Activated CD8-positive, alpha-beta memory T cell treated with anti-CD3 and anti-CD28 coated beads, Interleukin-2, amount 50 U/mL, for 1 hour (primary cell): ENCODE measurements around the gene ZNF662.

Source experiments
- DNase-seq: peaks from one replicate; pipeline ENCODE4 v3.0.0-alpha.2; 2020; ENCODE audit errors: extremely low read depth

The ZNF662 gene

GRCh38 chr3:42936157-42936981 is 30.4 kb downstream of the ZNF662 start:
- DNase-seq = no peak

- no peak for DNase-seq
These were observed 31.4 kb downstream of the ZNF662 start for GRCh38 chr3:42937334-42937733.

- no peak for DNase-seq
These were observed 36.8 kb downstream of the ZNF662 start for GRCh38 chr3:42942693-42943092.

GRCh38 chr3:42946050-42946449 is 40.1 kb downstream of the ZNF662 start:
- DNase-seq = no peak

- DNase-seq = no peak
These were observed 51.6 kb downstream of the ZNF662 start for GRCh38 chr3:42957573-42957972.

- no peak for DNase-seq
These were observed 54.3 kb downstream of the ZNF662 start for GRCh38 chr3:42960282-42960681.

GRCh38 chr3:42960786-42961185 is 54.8 kb downstream of the ZNF662 start:
- no peak for DNase-seq

- DNase-seq = no peak
These were observed 55.7 kb downstream of the ZNF662 start for GRCh38 chr3:42961633-42962032.

- DNase-seq = no peak
These were observed 57.3 kb downstream of the ZNF662 start for GRCh38 chr3:42963269-42963668.

- DNase-seq = no peak
These were observed 58.3 kb downstream of the ZNF662 start for GRCh38 chr3:42964266-42964665.
